GM21526 (cell line): ENCODE results near the gene SLC9B2.

Experiments
- ATAC-seq: cut with Tn5 transposase; IDR thresholded peaks from one replicate; pipeline ENCODE4 v1.9.1; 2021; ENCODE audit warnings: moderate library complexity; ENCODE audit not compliant: unreplicated experiment, low FRiP score

The SLC9B2 gene

GRCh38 chr4:103076747-103077347 is at the start of gene SLC9B2:
Gene SLC9B2, minus strand, starts transcription at chr4:103076761. Its CDS starts 9,211 bp downstream, at chr4:103067550.
- ATAC-seq: peak; percentile 47

DNA sequence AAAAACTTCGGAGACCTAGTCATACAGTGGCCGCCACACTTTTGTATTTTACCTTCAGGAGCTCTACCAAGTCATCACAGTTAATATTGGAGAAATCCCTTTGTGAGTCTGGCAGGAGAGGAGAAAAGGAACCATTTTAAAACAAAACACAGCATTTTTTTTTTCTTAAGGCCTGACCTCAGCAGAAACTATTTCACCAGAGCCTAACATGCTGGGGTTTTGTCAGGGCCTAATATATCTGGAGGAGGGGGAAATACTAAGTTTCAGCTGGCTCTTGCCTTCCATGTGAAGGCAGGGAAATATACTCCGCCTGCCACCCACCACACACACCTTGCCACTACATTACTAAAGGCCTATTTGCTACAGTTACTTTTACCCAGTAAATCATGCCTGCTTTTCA is 49.6 kb upstream of the SLC9B2 start:
- no peak for ATAC-seq

DNA sequence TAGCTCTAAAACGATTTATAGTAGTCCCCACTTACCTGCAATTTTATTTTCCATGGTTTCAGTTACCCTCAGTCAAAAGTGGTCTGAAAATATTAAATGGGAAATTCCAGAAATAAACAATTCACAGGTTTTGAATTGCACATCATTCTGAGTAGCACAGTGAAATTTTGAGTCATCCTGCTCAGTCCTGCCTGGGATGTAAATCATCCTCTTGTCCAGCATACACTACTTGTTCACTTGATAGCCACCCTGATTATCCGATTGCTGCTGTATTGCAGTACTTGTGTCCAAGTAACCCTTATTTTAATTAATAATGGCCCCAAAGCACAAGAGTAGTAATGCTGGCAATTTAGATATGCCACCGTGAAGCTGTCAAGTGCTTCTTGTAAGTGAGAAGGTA is 46.6 kb upstream of the SLC9B2 start:
- no peak for ATAC-seq

GRCh38 chr4:103118166-103118565 is 41.6 kb upstream of the SLC9B2 start:
- ATAC-seq: no peak

DNA sequence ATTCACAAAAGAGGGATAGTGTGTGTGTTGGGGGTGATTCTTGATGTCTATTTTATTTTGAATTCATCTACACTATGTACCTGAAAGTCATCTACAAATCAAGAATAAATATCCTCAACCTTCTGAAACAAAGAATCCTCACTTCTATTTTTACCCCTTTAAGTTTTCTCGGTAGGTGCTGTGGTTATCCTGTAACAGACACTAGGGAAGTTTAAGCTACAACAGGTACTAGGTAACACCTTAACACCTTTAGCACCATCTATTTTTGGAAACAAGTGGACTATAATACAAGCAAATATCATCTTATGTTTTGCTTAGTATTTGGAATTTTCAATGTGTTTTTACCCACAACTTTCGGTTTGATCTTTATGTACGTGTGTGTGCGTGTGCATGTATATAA is 35.0 kb upstream of the SLC9B2 start:
- ATAC-seq: no peak

GRCh38 chr4:103108542-103108941 is 32.0 kb upstream of the SLC9B2 start:
- ATAC-seq: no peak

DNA sequence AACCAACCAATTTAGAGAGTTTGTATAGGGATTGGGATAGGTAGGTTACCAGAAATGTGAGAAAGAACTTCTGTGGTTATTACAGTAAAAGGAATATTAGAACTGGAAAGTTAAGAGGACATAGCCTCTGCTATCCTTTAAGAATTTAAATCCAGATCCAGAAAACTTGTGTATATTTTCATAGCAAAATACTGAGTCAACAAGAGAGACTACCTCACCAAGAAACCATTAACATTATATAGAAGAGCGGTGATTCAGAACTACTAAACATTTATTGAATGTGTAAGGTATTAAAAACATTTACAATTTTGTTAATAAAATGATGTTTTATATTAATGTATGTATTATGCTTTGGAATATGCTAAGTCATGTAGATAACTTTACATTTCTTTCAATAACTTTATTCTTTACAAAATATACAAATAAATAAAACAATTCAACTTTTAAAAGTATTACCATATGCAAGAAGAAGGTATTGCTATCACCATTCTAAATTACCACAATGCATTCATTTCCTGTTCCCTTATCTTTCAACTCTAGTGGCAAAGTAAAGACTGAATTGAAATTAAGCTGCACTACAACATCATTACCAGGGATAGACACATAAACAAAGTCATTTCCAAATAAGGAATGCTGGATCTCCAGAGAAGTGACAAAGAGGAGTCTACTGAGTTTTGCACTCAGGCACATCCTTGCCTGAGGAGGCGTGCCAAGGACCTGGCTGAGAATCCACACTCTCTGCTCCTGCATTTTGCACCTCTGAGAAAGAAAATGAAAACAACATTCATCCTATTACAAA is 29.2 kb upstream of the SLC9B2 start:
- ATAC-seq: no peak

DNA sequence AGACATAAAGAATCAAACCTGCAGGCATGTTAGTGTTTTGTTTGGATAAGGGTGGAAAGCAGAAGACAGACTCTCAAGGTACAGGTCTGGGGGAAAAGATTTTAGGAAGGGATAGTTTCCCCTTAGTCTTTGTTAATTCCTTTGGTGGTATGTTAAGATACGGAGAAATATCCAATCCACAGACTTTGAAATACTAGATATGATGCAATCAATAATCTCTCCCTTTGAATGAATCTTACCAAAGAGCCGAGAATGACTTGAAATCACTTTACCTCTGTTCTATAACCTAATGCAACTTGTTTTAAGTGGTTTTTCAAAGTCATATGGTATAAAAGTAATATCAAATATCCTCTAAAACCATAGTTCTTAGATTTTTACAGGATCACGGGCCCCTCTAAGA is 28.3 kb upstream of the SLC9B2 start:
- no peak for ATAC-seq

GRCh38 chr4:103100691-103101090 is 24.1 kb upstream of the SLC9B2 start:
- no peak for ATAC-seq

DNA sequence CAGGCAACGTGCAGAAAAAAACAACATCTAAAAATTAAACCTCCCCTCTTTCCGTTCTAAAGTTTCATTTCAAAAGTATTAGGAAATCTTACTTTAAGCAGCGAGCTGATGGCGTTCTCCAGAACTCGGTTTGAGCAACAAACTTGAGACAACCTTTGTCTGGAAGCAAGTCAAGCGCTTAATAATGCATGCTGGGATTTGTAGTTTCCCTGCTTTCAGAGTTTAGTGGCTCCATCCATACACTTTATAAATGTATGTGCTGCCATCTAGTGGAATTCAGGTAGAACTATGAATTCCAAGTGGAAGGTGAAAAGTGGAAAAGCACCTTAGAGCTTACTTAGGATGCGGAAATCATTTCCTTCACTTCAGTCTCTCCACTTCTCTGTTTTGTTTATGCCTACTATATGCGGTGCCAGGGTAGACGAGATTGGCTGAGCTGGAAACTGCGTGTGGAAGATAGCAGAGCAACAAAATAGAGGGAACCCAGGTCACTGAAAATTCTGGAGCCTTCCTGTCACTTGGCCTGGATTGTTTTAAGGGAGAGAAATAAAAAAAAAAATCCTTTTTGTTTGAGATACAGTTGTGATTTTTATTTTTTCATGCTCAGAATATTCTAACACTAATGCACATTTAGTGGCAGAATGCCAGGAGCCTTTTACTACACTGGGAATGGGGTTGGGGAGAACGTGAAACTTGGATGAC is 23.3 kb upstream of the SLC9B2 start, which contains the start of gene BDH2:
Gene BDH2 (minus strand): TSS at position 144 of the 702 bp plus-strand sequence. CDS start 3,580 bp downstream, outside the sequence.
- peak; percentile 96 for ATAC-seq

DNA sequence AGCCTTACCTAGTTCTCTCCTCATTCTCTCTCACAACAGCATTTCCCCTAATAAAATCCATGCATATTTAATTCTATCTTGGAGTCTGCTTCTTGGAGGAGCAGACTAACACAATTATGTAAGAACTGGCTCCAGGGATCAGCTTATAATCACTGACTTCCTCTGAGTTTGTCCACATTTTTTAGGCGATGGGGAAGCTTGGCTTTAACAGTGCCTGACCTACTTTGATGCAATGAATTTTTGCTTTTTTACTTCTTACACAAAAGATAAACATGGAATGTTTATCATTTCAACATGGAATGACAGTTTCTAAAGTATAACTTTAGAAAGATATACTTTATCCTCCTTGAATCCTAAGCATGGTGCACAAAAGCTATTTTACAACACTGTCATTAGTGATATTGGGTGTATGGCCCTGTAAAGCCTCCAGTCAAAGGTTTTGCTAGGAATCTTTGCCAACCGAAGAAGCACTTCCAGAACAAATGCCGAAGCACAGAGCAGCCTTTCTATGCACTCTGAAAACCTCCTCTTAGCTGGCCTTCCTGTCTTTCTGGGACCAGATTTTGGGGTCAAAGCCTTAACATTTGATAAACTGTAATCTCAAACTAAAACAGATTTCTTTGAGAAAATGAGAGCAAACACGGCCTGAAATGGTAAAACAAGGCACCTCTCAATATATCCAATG is 22.3 kb upstream of the SLC9B2 start:
- ATAC-seq: no peak

DNA sequence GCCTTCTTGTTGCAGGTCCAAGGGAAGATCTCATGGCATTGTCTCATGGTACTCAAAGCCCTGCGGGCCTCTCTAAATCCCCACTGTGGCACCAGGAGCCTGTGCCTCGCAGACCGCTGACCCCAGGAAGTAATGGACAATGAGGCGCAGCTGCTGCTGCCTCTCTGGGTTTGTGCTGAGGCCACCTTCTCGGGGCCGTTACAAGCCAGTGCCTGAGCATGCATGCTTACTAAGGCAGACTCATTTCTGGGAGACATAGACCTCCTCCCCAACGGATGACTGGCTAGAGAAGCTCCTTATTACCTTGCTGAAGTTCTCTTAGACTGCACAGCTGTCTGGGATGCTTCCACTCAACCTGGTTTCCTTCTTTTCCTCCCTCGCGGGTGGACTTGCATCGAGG is 21.8 kb upstream of the SLC9B2 start:
- no peak for ATAC-seq

GRCh38 chr4:103097112-103097511 is 20.6 kb upstream of the SLC9B2 start:
- ATAC-seq: no peak

DNA sequence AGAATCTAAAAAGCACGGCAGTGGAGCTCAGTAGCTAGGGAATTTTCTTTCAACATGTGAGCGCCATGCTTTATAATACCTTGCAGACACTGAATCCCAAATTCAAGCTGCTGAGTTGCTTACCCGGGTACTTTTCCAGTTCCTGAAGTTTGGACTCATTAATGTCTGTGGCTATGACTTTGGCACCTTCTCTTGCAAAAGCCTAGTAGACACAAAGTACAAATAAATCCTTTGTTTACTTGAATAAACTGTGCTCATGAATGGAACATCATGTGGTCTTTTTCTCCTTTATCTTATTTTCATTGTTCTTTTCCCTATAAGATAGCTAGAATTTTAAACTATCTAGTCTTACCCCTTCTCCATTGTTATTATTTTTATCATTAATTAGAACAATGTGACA is 18.5 kb upstream of the SLC9B2 start:
- no peak for ATAC-seq

DNA sequence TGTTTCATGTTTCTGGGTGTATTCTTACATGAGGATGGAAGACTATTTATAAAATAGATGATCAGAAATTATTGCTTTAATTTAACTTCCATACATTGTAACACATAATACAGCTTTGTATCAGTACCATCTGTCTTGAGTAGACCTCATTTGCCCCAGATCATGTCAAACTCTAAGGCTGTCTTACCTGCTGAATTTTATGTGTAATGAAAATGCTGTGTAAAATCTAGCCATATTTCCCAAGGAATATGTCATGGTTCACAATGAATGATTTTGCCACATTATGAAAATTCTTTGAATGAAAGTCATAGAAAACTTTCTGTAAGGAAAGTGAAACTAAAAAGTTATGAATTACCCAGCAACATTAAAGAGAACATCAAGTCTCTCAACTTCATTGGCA is 15.7 kb upstream of the SLC9B2 start:
- ATAC-seq: no peak

- ATAC-seq: peak; percentile 81
Observed at GRCh38 chr4:103091601-103092223, 15.2 kb upstream of the SLC9B2 start.

- no peak for ATAC-seq
Observed at GRCh38 chr4:103089481-103089880, 12.9 kb upstream of the SLC9B2 start.

- ATAC-seq: no peak
Observed at GRCh38 chr4:103086551-103086950, 10.0 kb upstream of the SLC9B2 start.

- ATAC-seq: no peak
Observed at GRCh38 chr4:103085555-103086196, 9.1 kb upstream of the SLC9B2 start.

DNA sequence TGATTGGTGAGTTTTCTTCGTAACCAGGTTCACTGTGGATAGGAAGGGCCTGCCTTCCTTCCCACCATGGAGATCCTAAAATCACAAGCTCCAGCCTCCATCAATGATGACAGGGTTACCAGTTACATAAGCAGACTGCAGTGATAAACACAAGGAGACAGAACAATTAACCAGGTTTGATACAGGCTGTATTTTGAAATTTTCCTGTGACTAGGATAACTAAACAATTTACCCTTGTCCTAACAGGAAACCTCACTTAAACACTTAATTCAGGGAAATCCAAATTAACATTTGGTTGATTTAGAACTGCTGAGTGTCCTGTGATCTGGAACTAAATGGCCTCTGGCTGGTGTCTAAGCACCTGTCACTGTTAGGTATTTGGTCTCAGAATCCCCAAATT is 3.1 kb upstream of the SLC9B2 start:
- ATAC-seq: no peak
